Forelimb muscle (tissue), 1 donor: Measurements from ENCODE around the gene BRCA1. TPM values are rescaled to one million over a fixed set of nuclear protein-coding genes. Genes with fewer than 3 reads are reported as not detected.
"Not testable (repeated sequence)": the region's sequence is repeated elsewhere in the genome, so short reads cannot be mapped to it uniquely, and the experiment has no call there.

ENCODE experiments used
- DNase-seq: peaks from one replicate; pipeline ENCODE4 v3.0.0-alpha.2; 2013; ENCODE audit warnings: low read depth
- polyA plus RNA-seq: library from polyadenylated mRNA; unstranded; fragments of 120-200 nt; gene quantifications from one replicate; pipeline ENCODE4 v1.2.1, GENCODE V29; 2013; ENCODE audit not compliant: insufficient read length

Gene BRCA1
- 8.9 TPM for polyA plus RNA-seq

- DNase-seq = peak; percentile 97
These were observed at the start of gene BRCA1 for GRCh38 chr17:43125133-43125966. TSS of gene BRCA1 (minus strand) at chr17:43125364. CDS start at chr17:43124096, 1,268 bp downstream.

DNA sequence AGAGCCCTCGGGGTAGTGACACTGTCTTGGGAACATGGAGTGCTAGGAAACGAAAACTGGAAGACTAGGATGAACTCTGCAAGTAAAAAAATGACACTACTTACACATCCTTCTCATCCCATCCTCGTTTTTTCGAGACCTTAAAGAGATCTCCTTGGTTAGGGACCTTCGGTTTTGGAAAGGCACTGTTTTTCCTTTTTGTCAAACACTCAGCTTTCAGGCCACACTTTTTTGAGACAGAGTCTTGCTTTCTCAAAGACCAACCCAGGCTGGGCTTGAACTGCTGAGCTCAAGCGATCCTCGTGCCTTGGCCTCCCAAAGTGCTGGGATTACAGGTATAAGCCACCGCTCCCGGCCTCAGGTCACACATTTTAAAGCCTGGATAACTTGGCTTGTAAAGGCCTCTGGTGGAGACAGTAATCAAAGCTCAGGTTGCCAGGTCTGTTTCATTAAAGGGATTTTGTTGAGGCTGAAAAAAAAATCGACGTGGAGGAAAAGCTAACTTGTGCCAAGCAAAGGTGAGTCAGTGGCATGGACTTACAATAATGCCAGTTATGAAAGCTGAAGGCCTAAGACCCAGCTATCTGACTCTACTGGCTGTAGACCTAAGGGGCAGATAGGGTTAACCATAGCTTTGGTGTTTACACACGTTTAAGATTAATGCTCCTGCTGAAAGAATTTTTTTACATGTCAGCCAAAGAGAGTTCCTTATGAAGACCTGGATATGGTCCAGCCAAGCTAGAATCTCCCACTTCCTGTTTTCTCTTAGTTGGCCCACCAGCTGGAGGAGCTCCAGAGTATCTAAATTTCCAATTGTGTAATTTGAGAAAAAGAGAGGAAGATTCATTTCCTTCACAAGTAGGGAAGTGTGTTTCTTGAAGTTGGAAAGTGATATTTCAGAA, 46.7 kb upstream of the BRCA1 start:
- DNase-seq = no peak

- DNase-seq = peak; percentile 99
These were observed 45.8 kb upstream of the BRCA1 start, which contains the start of gene NBR1 for GRCh38 chr17:43170766-43171585. TSS of gene NBR1 (plus strand) at chr17:43171214. CDS start at chr17:43175800, 4,586 bp downstream.

DNA sequence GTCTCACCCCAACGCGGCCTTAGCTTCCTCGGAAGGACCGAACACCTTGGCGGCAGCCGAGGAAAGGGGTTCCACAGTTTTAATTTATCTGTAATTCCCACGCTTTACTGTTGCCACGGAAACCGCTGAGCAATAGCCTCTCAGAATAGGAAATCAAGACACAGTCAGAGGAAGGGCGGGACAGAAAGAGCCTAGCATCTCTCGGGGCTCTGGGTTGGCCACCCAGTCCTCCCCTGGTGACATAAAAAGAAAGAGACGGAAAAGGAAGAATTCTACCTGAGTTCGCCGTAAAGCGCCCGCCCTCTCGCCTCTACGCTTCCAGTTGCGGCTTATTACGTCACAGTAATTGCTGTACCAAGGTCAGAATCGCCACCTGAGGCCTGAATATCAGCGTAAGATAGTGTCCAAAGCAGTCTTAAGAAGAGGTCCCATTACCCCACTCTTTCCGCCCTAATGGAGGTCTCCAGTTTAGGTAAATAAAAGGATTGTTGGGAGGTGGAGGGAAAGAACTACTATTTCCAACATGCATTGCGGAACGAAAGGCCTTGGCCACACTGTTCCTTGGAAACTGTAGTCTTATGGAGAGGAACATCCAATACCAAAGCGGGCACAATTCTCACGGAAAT, 45.1 kb upstream of the BRCA1 start:
- peak; percentile 86 for DNase-seq

- DNase-seq = no peak
These were observed 44.5 kb upstream of the BRCA1 start for GRCh38 chr17:43169561-43170139.

- not testable (repeated sequence) for DNase-seq
These were observed 40.8 kb upstream of the BRCA1 start for GRCh38 chr17:43165971-43166370.

- not testable (repeated sequence) for DNase-seq
These were observed 34.8 kb upstream of the BRCA1 start for GRCh38 chr17:43159957-43160356.

GRCh38 chr17:43159232-43159631, 34.1 kb upstream of the BRCA1 start:
- DNase-seq = not testable (repeated sequence)

GRCh38 chr17:43155666-43156065, 30.5 kb upstream of the BRCA1 start:
- DNase-seq = no peak

GRCh38 chr17:43153197-43153835, 28.2 kb upstream of the BRCA1 start:
- DNase-seq = not testable (repeated sequence)

- DNase-seq = no peak
These were observed 26.8 kb upstream of the BRCA1 start for GRCh38 chr17:43151880-43152456.

GRCh38 chr17:43146649-43147048, 21.5 kb upstream of the BRCA1 start:
- no peak for DNase-seq

- DNase-seq = no peak
These were observed 18.0 kb upstream of the BRCA1 start for GRCh38 chr17:43143201-43143600.

DNA sequence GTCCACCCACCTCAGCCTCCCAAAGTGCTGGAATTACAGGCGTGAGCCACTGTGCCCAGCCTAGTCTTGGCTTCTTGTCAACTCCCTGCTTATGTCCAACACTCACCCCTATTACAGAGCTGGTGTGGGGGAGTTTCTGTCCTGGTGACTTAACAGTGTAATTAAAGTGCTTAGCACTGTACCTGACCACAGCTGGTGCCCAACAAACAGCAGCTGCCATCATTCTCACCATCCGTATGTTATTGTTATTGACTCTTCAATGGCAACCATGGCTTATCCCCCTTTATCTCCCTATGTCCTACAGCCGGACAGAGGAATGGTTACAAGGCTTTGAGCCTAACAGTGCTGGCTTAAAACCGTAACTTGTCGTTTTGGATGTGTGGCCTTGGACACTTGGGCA, 17.0 kb upstream of the BRCA1 start:
- DNase-seq = no peak

DNA sequence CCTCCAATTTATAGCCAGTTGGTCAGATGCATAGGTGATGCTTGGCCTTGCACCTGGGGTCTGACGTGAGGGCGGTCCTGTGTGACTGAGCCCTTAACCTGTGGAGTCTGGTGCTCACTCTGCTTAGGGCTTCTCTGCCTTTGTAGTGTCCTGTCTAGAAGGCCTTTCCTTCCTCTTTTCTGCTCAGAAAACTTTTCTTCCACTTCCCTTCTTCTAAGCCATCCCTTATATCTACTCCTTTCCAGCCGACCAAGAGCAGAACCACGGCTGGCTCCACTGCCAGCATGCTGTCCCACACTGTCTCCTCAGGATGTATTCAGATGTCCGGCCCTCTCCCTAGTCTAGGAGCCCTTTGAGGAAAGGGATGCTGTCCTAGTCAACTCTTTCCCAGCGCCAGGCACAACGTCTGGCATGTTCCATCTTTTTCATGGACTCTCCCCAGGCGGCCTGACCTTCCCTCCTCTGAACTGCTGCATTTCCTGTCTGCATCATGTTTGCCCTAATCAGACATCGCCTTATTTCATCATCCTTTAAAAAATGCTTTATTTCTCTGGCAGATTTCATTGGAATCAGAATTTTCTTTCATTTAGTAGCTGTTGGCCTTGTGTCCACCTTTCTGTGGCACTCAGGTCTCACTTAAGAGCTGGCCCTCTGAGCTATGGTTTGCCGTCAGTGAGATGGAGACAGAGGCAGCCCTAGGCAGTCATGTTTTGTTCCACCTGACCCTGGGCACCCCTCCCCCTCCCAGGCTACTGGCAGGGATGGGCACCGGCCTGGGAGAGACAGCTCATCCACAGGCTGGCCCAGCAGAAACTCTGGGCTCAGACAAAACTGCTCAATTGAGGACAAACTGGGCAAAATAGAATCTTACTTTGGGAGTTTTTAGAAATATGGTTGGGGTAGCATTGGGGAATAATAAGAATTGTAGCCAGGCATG, 15.5 kb upstream of the BRCA1 start:
- no peak for DNase-seq

- DNase-seq = not testable (repeated sequence)
These were observed 13.4 kb upstream of the BRCA1 start for GRCh38 chr17:43138531-43138930.

GRCh38 chr17:43136574-43136973, 11.4 kb upstream of the BRCA1 start:
- not testable (repeated sequence) for DNase-seq

DNA sequence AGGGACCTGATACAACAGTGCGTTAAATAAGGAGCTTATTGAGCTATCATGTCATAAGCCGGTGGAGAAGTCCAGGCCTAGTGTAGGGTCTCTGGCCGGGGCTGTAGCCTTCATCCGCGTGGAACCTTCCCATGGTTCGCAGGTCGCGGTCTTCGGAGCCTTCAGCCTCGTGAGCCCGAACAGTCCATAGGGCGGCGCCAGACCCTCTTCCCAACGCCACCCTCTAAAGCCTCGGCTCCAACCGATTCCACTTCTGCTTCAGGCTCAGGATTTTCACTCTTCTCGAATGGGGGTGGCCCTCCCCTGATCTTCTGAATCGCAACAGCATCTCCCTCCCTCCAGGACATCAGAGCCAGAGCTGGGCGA, 10.3 kb upstream of the BRCA1 start:
- DNase-seq = no peak
